CD4-positive, alpha-beta T cell (primary cell): Measurements from ENCODE around the gene PIERCE2. TPM values are rescaled to one million over a fixed set of nuclear protein-coding genes. Genes with fewer than 3 reads are reported as not detected.
A peak's percentile ranks its signal among the peaks of the same experiment; 100 is the strongest.

Experiments
- ATAC-seq: fragments of 200-7000 bp; cut with Tn5 transposase; one replicate; pipeline ENCODE4 v1.10.0; 2022; ENCODE audit warnings: mild to moderate bottlenecking; ENCODE audit not compliant: poor library complexity
- CTCF ChIA-PET: fragments of 350-600 bp; sonication (Branson Sonifier 250); formaldehyde crosslinking; loops from one replicate; lab custom pipeline; 2021; ENCODE audit warnings: antibody characterized with exemption, inconsistent platforms; lab: Charles Lee
- POLR2A ChIA-PET: fragments of 350-600 bp; sonication (Branson Sonifier 250); formaldehyde crosslinking; loops from one replicate; lab custom pipeline; 2021; ENCODE audit warnings: antibody characterized with exemption, inconsistent platforms; lab: Charles Lee
- DNase-seq, 14 experiments: peaks; one replicate each; pipeline ENCODE4 v3.0.0-alpha.2; 2013 to 2020; ENCODE audit warnings: mixed read lengths in 2 of 14
- H3K27ac ChIP-seq, 2 donors: one replicate each; pipeline versions ENCODE4 v1.5.1 to v1.7.0; 2013; ENCODE audit warnings: low read length in 2 of 2, low read depth in 1 of 2, mild to moderate bottlenecking in 1 of 2
- H3K27me3 ChIP-seq, 2 experiments: 1 replicate in 1 of 2; 2 replicates in 1 of 2; pipeline versions ENCODE4 v1.6.1 to v1.7.0; 2013; ENCODE audit warnings: low read length in 2 of 2, control low read depth in 1 of 2, mild to moderate bottlenecking in 1 of 2, moderate library complexity in 1 of 2; ENCODE audit not compliant: insufficient read depth in 2 of 2, control insufficient read depth in 1 of 2
- H3K36me3 ChIP-seq: one replicate; pipeline ENCODE4 v1.6.1; 2013; ENCODE audit warnings: low read length, control low read depth; ENCODE audit not compliant: insufficient read depth
- H3K4me1 ChIP-seq: one replicate; pipeline ENCODE4 v1.6.1; 2013; ENCODE audit warnings: low read length, control low read depth; ENCODE audit not compliant: insufficient read depth
- H3K4me3 ChIP-seq: one replicate; pipeline ENCODE4 v1.5.1; 2013; ENCODE audit warnings: mild to moderate bottlenecking, low read length, moderate library complexity
- H3K9me3 ChIP-seq, 2 experiments: 1 replicate in 1 of 2; 2 replicates in 1 of 2; pipeline versions ENCODE4 v1.6.1 to v1.7.0; 2013; ENCODE audit warnings: low read length in 2 of 2, mild to moderate bottlenecking in 2 of 2, control low read depth in 1 of 2, moderate library complexity in 1 of 2; ENCODE audit not compliant: control insufficient read depth in 1 of 2, insufficient read depth in 1 of 2
- H3K27ac Mint-ChIP-seq: one replicate; pipeline ENCODE4 v1.8.0; 2020; ENCODE audit warnings: mixed read lengths
- H3K27me3 Mint-ChIP-seq: one replicate; pipeline ENCODE4 v1.8.0; 2021; ENCODE audit warnings: mixed read lengths
- H3K36me3 Mint-ChIP-seq: one replicate; pipeline ENCODE4 v1.8.0; 2021; ENCODE audit warnings: low read depth, mixed read lengths
- H3K4me1 Mint-ChIP-seq: one replicate; pipeline ENCODE4 v1.8.0; 2021; ENCODE audit warnings: low read depth, mixed read lengths
- H3K4me3 Mint-ChIP-seq: one replicate; pipeline ENCODE4 v1.8.0; 2020; ENCODE audit warnings: mild to moderate bottlenecking, mixed read lengths
- H3K9me3 Mint-ChIP-seq: one replicate; pipeline ENCODE4 v1.8.0; 2020; ENCODE audit warnings: mixed read lengths
- intact Hi-C, 2 experiments: fragments of 100-400 bp; cut with DNase I in 1 of 2; cut with micrococcal nuclease in 1 of 2; formaldehyde crosslinking; loops; one replicate each; pipeline versions ENCODE4 v1.15.1 to v1.9.0; 2023 to 2025; cut with DNase I, micrococcal nuclease
- polyA plus RNA-seq, 2 donors: library from polyadenylated mRNA; unstranded; fragments of 120-200 nt; gene quantifications; one replicate each; pipeline ENCODE4 v1.2.1, GENCODE V29; 2013
- total RNA-seq, 174 experiments: library from RNA in 2 of 174; stranded (reverse) in 2 of 174; gene quantifications; one replicate each; pipeline ENCODE4 v1.2.3 and lab custom pipeline; 2021 to 2026
- TF ChIP-seq, protein P1 (sequence below): fragments of 200-600 bp; IDR thresholded peaks from one replicate; pipeline ENCODE4 v1.8.0; 2022; ENCODE audit warnings: antibody characterized with exemption, mild to moderate bottlenecking

PIERCE2 gene, protein sequence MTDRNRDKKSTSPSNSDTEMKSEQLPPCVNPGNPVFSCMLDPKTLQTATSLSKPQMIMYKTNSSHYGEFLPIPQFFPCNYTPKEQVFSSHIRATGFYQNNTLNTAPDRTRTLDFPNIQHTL
- total RNA-seq, result not detected
- not detected for polyA plus RNA-seq (2013, experiment 1 of 2)
- 0.14 TPM for polyA plus RNA-seq (2013, experiment 2 of 2)
- total RNA-seq (lab: John Stamatoyannopoulos, UW), result 0 to 0.68 (median 0.13) reads per million in 172 experiments

DNA sequence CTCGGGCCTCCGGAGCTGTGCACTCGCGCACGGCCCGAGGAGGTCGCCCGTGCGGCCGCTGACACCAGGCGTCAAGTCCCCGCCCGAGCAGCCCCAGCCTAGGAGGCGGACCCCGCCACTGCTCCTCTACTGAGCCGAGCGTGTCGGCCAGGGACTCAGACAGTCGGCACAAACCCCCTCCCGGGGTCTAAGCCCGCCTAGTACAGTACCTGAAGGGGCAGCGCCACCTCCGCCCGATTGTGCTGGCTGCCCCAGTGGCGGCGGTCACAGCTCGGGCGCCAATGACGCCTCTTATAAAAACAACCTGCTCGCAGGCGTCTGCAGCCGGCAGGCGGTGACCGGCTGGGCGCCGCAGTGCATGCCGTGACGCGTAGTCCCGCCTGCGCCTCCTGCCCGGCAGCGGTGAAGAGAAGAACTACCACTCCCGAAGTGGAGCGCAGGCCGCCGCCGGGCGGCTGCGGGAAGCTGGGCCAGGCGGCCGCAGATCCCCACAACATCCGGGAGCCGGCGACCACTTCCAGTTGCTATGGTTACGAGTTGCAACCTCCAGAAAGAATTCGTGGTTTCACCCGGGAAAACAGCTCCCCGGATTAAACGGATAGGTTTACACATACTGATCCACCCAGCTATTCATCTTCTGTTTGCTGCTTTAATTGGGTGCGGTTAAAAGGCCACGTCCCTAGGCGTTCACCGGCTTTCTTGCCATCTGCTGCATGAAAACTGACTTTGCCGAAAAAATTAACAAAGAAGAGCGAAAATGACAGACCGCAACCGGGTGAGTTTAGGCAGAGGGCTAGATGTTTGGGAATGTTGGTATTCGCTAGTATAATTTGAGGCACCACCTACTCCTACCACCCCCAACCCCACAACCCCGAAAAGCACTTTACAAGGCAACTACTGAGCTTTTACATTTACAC lies at the start of gene PIERCE2, which contains the start of gene CCPG1:
Gene PIERCE2 (plus strand): TSS at position 484 of the 917 bp plus-strand sequence. CDS start 274 bp downstream, at position 758.
Gene CCPG1 (minus strand): TSS at position 348 of the 917 bp plus-strand sequence. CDS start 18,935 bp downstream, outside the sequence.
- TF ChIP-seq, protein P1, sequence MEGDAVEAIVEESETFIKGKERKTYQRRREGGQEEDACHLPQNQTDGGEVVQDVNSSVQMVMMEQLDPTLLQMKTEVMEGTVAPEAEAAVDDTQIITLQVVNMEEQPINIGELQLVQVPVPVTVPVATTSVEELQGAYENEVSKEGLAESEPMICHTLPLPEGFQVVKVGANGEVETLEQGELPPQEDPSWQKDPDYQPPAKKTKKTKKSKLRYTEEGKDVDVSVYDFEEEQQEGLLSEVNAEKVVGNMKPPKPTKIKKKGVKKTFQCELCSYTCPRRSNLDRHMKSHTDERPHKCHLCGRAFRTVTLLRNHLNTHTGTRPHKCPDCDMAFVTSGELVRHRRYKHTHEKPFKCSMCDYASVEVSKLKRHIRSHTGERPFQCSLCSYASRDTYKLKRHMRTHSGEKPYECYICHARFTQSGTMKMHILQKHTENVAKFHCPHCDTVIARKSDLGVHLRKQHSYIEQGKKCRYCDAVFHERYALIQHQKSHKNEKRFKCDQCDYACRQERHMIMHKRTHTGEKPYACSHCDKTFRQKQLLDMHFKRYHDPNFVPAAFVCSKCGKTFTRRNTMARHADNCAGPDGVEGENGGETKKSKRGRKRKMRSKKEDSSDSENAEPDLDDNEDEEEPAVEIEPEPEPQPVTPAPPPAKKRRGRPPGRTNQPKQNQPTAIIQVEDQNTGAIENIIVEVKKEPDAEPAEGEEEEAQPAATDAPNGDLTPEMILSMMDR, result peak; percentile 93
- peak; percentile 91 for ATAC-seq

DNA sequence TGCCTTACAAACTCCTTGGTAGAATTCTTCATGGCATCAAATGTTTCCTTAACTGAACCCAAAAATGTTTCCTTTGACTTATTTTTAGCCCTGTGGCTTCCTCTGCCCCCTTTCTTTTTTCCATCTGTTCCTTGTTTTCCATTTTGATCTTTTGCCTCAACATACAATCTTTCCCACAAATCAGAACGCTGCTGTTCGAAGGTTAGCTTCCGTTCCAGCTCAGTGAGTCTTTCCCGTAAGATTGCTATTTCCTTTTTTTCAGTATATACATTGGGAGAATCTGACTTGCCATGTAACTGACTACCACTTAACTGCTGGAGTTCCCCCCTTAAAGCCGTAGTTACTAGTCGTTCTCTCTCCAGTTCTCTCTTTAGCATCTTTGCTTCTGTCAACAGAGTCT lies 48.0 kb upstream of the PIERCE2 start:
- Histone ChIP-seq H3K27ac (no peak overlapping the region), H3K27me3 (no peaks in the 10 kb centered on the region), H3K4me1 (no peaks in the 10 kb centered on the region), H3K36me3 (peaks cover 34% of the 10 kb centered on the region), H3K9me3 (no peaks in the 10 kb centered on the region), H3K4me3 (no peak overlapping the region)
- no peak for ATAC-seq
- Mint-ChIP-seq H3K27me3 (no peaks in the 10 kb centered on the region), H3K4me1 (no peaks in the 10 kb centered on the region), H3K36me3 (peaks cover 79% of the 10 kb centered on the region), H3K9me3 (no peaks in the 10 kb centered on the region), H3K27ac (no peak overlapping the region), H3K4me3 (no peak overlapping the region)
- TF ChIP-seq, protein P1, result no peak
- POLR2A ChIA-PET, result no interaction called here
- DNase-seq, result no peak
- CTCF ChIA-PET, result no interaction called here
- intact Hi-C loops, result no loop called here

More for the DNA sequence above, at the start of gene PIERCE2, which contains the start of gene CCPG1:
- Mint-ChIP-seq H3K4me1 (peaks cover 42% of the 10 kb centered on the region), H3K27me3 (no peaks in the 10 kb centered on the region), H3K4me3 (peak within 1 kb of the TSS; percentile 94), H3K9me3 (no peaks in the 10 kb centered on the region), H3K27ac (peak within 1 kb of the TSS; percentile 73), H3K36me3 (no peaks in the 10 kb centered on the region)
- H3K4me3 ChIP-seq, result peak within 1 kb of the TSS; percentile 67
- peaks cover 30% of the 10 kb centered on the region for H3K4me1 ChIP-seq
- H3K27ac ChIP-seq, result peak within 1 kb of the TSS; percentile 72 to 73
- H3K27me3 ChIP-seq, result no peaks in the 10 kb centered on the region
- intact Hi-C loops, result loop anchor here (2.0 to 5.0 kb wide), 3 partner anchors 31 to 211 kb away; partner anchors contain the start of genes PIGB (in 2 of the 2), PIGBOS1 (in 2 of the 2) and RSL24D1 (in 2 of the 2)
- peak; percentile 73 to 96 (median 80) for DNase-seq
- CTCF ChIA-PET, result interaction anchor here (0.6 to 4.6 kb wide), 19 partner anchors 11 to 211 kb away, joined by 3 to 42 read pairs (median 5); partner anchors contain the start of genes PIGB, PIGBOS1 and RSL24D1
- H3K36me3 ChIP-seq, result no peaks in the 10 kb centered on the region
- POLR2A ChIA-PET, result interaction anchor here (0.8 to 4.6 kb wide), 13 partner anchors 10 to 211 kb away, joined by 3 to 45 read pairs (median 4); partner anchors contain the start of genes PIGB, PIGBOS1 and RSL24D1
- no peaks in the 10 kb centered on the region for H3K9me3 ChIP-seq

DNA sequence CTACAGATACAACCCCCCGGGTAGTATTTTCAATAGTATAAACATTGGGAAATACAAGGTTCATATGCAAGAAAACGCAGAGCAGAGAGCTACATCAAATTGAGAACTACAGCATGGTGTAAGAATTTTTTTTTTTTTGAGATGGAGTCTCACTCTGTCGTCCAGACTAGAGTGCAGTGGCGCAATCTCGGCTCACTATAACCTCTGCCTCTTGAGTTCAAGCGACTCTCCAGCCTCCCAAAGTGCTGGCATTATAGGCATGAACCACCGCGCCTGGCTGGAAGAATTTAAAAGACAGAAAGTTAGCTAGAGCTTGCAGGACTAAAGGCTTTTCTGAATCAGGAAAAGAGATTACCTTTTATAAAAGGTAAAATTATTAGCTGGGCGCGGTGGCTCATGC lies 47.2 kb upstream of the PIERCE2 start:
- Mint-ChIP-seq H3K4me3 (no peak overlapping the region), H3K27ac (no peak overlapping the region), H3K9me3 (no peaks in the 10 kb centered on the region), H3K36me3 (peaks cover 73% of the 10 kb centered on the region), H3K4me1 (no peaks in the 10 kb centered on the region), H3K27me3 (no peaks in the 10 kb centered on the region)
- TF ChIP-seq, protein P1, result no peak
- Histone ChIP-seq H3K27me3 (no peaks in the 10 kb centered on the region), H3K4me1 (no peaks in the 10 kb centered on the region), H3K27ac (no peak overlapping the region), H3K36me3 (peaks cover 28% of the 10 kb centered on the region), H3K4me3 (no peak overlapping the region), H3K9me3 (no peaks in the 10 kb centered on the region)
- DNase-seq (no peak), ATAC-seq (no peak)
- intact Hi-C loops, result no loop called here
- CTCF ChIA-PET, result no interaction called here
- POLR2A ChIA-PET, result interaction anchor here (0.9 kb wide), 1 partner anchor 42 kb away, joined by 3 read pairs; the partner anchor contains the start of genes PIGB and PIGBOS1
